GM18519 (cell line): ENCODE results near the gene CHRNA4.

Source experiments
- ATAC-seq: cut with Tn5 transposase; IDR thresholded peaks from one replicate; pipeline ENCODE4 v1.9.1; 2021; ENCODE audit warnings: mild to moderate bottlenecking, moderate library complexity; ENCODE audit not compliant: unreplicated experiment, low FRiP score

The CHRNA4 gene

GRCh38 chr20:63360850-63361518 lies at the start of gene CHRNA4:
Gene CHRNA4, minus strand, starts transcription at chr20:63361349. Its CDS starts 184 bp downstream, at chr20:63361165.
- no peak for ATAC-seq

- no peak for ATAC-seq
Measured at GRCh38 chr20:63409834-63410435, 48.8 kb upstream of the CHRNA4 start.

- no peak for ATAC-seq
Measured at GRCh38 chr20:63409066-63409833, 48.1 kb upstream of the CHRNA4 start.

- ATAC-seq = no peak
Measured at GRCh38 chr20:63408684-63409046, 47.5 kb upstream of the CHRNA4 start.

- ATAC-seq = no peak
Measured at GRCh38 chr20:63407928-63408683, 47.0 kb upstream of the CHRNA4 start.

- no peak for ATAC-seq
Measured at GRCh38 chr20:63406617-63407245, 45.6 kb upstream of the CHRNA4 start.

- ATAC-seq = no peak
Measured at GRCh38 chr20:63406011-63406410, 44.9 kb upstream of the CHRNA4 start.

- ATAC-seq = no peak
Measured at GRCh38 chr20:63405102-63405730, 44.1 kb upstream of the CHRNA4 start.

GRCh38 chr20:63404129-63405085 lies 43.3 kb upstream of the CHRNA4 start:
- no peak for ATAC-seq

GRCh38 chr20:63403403-63404105 lies 42.4 kb upstream of the CHRNA4 start:
- ATAC-seq = no peak

- ATAC-seq = no peak
Measured at GRCh38 chr20:63402860-63403220, 41.7 kb upstream of the CHRNA4 start.

- no peak for ATAC-seq
Measured at GRCh38 chr20:63402181-63402859, 41.2 kb upstream of the CHRNA4 start.

- ATAC-seq = no peak
Measured at GRCh38 chr20:63401384-63402110, 40.4 kb upstream of the CHRNA4 start.

GRCh38 chr20:63400486-63401210 lies 39.5 kb upstream of the CHRNA4 start:
- ATAC-seq = no peak

- no peak for ATAC-seq
Measured at GRCh38 chr20:63399596-63400375, 38.6 kb upstream of the CHRNA4 start.
